WTC11 (cell line): ENCODE measurements around the gene GSG1L.

Experiments used
- NR1H2 ChIP-seq: sonication (generic); formaldehyde crosslinking; IDR thresholded peaks from 2 replicates; pipeline ENCODE4 v1.9.0; 2021; ENCODE audit warnings: mild to moderate bottlenecking, moderate library complexity, missing genetic modification reagents
- RELA ChIP-seq: sonication (generic); formaldehyde crosslinking; IDR thresholded peaks from 2 replicates; pipeline ENCODE4 v1.8.1; 2022; ENCODE audit warnings: missing genetic modification reagents, mild to moderate bottlenecking, borderline replicate concordance
- ZNF232 ChIP-seq: sonication (generic); formaldehyde crosslinking; IDR thresholded peaks from 2 replicates; pipeline ENCODE4 v1.8.0; 2022; ENCODE audit warnings: mild to moderate bottlenecking, missing genetic modification reagents

- TF ChIP-seq NR1H2 (no peak), RELA (CRISPR knock-in tag) (no peak), ZNF232 (no peak)
Observed at GRCh38 chr16:28052274-28053128, 11.0 kb downstream of the GSG1L start.
